Colonic mucosa (tissue), 4 donors: Measurements from ENCODE around the gene MOSPD3. TPM values are rescaled to one million over a fixed set of nuclear protein-coding genes. Genes with fewer than 3 reads are reported as not detected.

Source experiments
- DNase-seq: peaks from one replicate; pipeline ENCODE4 v3.0.0-alpha.2; 2020
- H3K27ac ChIP-seq: fragments of 200-600 bp; one replicate; pipeline ENCODE4 v1.8.0; 2021
- H3K27me3 ChIP-seq: fragments of 200-600 bp; one replicate; pipeline ENCODE4 v1.8.0; 2021
- H3K36me3 ChIP-seq: fragments of 200-600 bp; one replicate; pipeline ENCODE4 v1.8.0; 2021
- H3K4me1 ChIP-seq: fragments of 200-600 bp; one replicate; pipeline ENCODE4 v1.8.0; 2021; ENCODE audit warnings: mild to moderate bottlenecking
- H3K4me3 ChIP-seq: fragments of 200-600 bp; one replicate; pipeline ENCODE4 v1.8.0; 2021
- H3K9ac ChIP-seq, 2 donors: one replicate each; pipeline ENCODE4 v1.7.0; 2013; ENCODE audit warnings: control low read depth in 2 of 2, low read depth in 2 of 2, low read length in 2 of 2
- H3K9me3 ChIP-seq: fragments of 200-600 bp; one replicate; pipeline ENCODE4 v1.8.0; 2021
- CTCF ChIP-seq: fragments of 200-600 bp; IDR thresholded peaks from one replicate; pipeline ENCODE4 v1.8.0; 2022; ENCODE audit warnings: antibody characterized with exemption, mild to moderate bottlenecking
- intact Hi-C: fragments of 100-400 bp; cut with DNase I; formaldehyde crosslinking; loops from one replicate; pipeline ENCODE4 v1.14.1; 2022
- total RNA-seq, 2 donors: library from RNA; stranded (reverse); fragmentation: NEBNext Ultra II Directional in 1 of 2; extraction: Animal tissue kit (Norgen Biotek cat#: 25700) in 1 of 2; gene quantifications; one replicate each; pipeline ENCODE4 v1.2.1, GENCODE V29; 2021
- donor health status: healthy.
- donor health status: DM: no; HTN: no; CAD: no.
- donor health status: DM: no; HTN: no; CAD: no.

Gene MOSPD3
- total RNA-seq, 2 donors from 2014 or later = 15.1 to 16.9 TPM

- Histone ChIP-seq H3K9me3 (no peaks in the 10 kb centered on the region), H3K4me1 (peaks cover 16% of the 10 kb centered on the region), H3K27me3 (no peaks in the 10 kb centered on the region), H3K36me3 (peaks cover 4% of the 10 kb centered on the region), H3K4me3 (peak within 1 kb of the TSS; percentile 100), H3K27ac (peak within 1 kb of the TSS; percentile 100), H3K9ac (peak within 1 kb of the TSS; percentile 76 to 94)
- intact Hi-C loops = no loop called here
- TF ChIP-seq CTCF = no peak
- DNase-seq = peak; percentile 100
Measured at GRCh38 chr7:100586266-100587025, 25.9 kb upstream of the MOSPD3 start, which contains the start of gene FBXO24. Gene FBXO24 (plus strand): TSS chr7:100586328. CDS start chr7:100586626, 298 bp downstream.

GRCh38 chr7:100588438-100588837 is 23.9 kb upstream of the MOSPD3 start:
- Histone ChIP-seq H3K9ac (no peak overlapping the region), H3K4me3 (no peak overlapping the region), H3K36me3 (no peaks in the 10 kb centered on the region), H3K9me3 (no peaks in the 10 kb centered on the region), H3K4me1 (peaks cover 12% of the 10 kb centered on the region), H3K27ac (no peak overlapping the region), H3K27me3 (no peaks in the 10 kb centered on the region)
- no peak for DNase-seq
- TF ChIP-seq CTCF = no peak
- intact Hi-C loops = no loop called here

GRCh38 chr7:100589341-100589947 is 22.9 kb upstream of the MOSPD3 start:
- Histone ChIP-seq H3K27me3 (no peaks in the 10 kb centered on the region), H3K9ac (no peak overlapping the region), H3K9me3 (no peaks in the 10 kb centered on the region), H3K27ac (no peak overlapping the region), H3K4me3 (no peak overlapping the region), H3K4me1 (peaks cover 5% of the 10 kb centered on the region), H3K36me3 (no peaks in the 10 kb centered on the region)
- no peak for TF ChIP-seq CTCF
- intact Hi-C loops = no loop called here
- no peak for DNase-seq

GRCh38 chr7:100590077-100590737 is 22.1 kb upstream of the MOSPD3 start:
- Histone ChIP-seq H3K4me1 (no peaks in the 10 kb centered on the region), H3K36me3 (no peaks in the 10 kb centered on the region), H3K4me3 (no peak overlapping the region), H3K9me3 (no peaks in the 10 kb centered on the region), H3K27ac (no peak overlapping the region), H3K27me3 (no peaks in the 10 kb centered on the region), H3K9ac (peak overlapping the region in 1 of 2 donors; percentile 5)
- intact Hi-C loops = no loop called here
- TF ChIP-seq CTCF = no peak
- DNase-seq = no peak

GRCh38 chr7:100591596-100591995 is 20.7 kb upstream of the MOSPD3 start:
- H3K4me1 ChIP-seq = no peaks in the 10 kb centered on the region
- intact Hi-C loops = no loop called here
- no peak for DNase-seq

More at GRCh38 chr7:100591596-100591995, 20.7 kb upstream of the MOSPD3 start:
- Histone ChIP-seq H3K9ac (no peak overlapping the region), H3K27ac (no peak overlapping the region), H3K9me3 (no peaks in the 10 kb centered on the region), H3K36me3 (no peaks in the 10 kb centered on the region), H3K27me3 (no peaks in the 10 kb centered on the region), H3K4me3 (no peak overlapping the region)
- no peak for TF ChIP-seq CTCF
